Neuron (in vitro differentiated cells): Measurements from ENCODE around the gene POLE.

Experiments
- H2AFZ ChIP-seq: one replicate; pipeline ENCODE4 v1.6.1; 2013; ENCODE audit warnings: low read depth, mild to moderate bottlenecking, inconsistent platforms, low read length, moderate library complexity
- H3K27me3 ChIP-seq: one replicate; pipeline ENCODE4 v1.6.1; 2013; ENCODE audit warnings: low read length; ENCODE audit not compliant: insufficient read depth
- H3K36me3 ChIP-seq: one replicate; pipeline ENCODE4 v1.6.1; 2013; ENCODE audit warnings: low read length; ENCODE audit not compliant: insufficient read depth
- H3K4me1 ChIP-seq: one replicate; pipeline ENCODE4 v1.6.1; 2013; ENCODE audit warnings: low read length; ENCODE audit not compliant: insufficient read depth
- H3K4me3 ChIP-seq: 2 replicates; pipeline ENCODE4 v1.5.1; 2013; ENCODE audit warnings: mild to moderate bottlenecking, low read length, moderate library complexity
- H3K9me3 ChIP-seq: one replicate; pipeline ENCODE4 v1.6.1; 2013; ENCODE audit warnings: low read length

POLE gene, protein sequence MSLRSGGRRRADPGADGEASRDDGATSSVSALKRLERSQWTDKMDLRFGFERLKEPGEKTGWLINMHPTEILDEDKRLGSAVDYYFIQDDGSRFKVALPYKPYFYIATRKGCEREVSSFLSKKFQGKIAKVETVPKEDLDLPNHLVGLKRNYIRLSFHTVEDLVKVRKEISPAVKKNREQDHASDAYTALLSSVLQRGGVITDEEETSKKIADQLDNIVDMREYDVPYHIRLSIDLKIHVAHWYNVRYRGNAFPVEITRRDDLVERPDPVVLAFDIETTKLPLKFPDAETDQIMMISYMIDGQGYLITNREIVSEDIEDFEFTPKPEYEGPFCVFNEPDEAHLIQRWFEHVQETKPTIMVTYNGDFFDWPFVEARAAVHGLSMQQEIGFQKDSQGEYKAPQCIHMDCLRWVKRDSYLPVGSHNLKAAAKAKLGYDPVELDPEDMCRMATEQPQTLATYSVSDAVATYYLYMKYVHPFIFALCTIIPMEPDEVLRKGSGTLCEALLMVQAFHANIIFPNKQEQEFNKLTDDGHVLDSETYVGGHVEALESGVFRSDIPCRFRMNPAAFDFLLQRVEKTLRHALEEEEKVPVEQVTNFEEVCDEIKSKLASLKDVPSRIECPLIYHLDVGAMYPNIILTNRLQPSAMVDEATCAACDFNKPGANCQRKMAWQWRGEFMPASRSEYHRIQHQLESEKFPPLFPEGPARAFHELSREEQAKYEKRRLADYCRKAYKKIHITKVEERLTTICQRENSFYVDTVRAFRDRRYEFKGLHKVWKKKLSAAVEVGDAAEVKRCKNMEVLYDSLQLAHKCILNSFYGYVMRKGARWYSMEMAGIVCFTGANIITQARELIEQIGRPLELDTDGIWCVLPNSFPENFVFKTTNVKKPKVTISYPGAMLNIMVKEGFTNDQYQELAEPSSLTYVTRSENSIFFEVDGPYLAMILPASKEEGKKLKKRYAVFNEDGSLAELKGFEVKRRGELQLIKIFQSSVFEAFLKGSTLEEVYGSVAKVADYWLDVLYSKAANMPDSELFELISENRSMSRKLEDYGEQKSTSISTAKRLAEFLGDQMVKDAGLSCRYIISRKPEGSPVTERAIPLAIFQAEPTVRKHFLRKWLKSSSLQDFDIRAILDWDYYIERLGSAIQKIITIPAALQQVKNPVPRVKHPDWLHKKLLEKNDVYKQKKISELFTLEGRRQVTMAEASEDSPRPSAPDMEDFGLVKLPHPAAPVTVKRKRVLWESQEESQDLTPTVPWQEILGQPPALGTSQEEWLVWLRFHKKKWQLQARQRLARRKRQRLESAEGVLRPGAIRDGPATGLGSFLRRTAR (N-terminal part only)

DNA sequence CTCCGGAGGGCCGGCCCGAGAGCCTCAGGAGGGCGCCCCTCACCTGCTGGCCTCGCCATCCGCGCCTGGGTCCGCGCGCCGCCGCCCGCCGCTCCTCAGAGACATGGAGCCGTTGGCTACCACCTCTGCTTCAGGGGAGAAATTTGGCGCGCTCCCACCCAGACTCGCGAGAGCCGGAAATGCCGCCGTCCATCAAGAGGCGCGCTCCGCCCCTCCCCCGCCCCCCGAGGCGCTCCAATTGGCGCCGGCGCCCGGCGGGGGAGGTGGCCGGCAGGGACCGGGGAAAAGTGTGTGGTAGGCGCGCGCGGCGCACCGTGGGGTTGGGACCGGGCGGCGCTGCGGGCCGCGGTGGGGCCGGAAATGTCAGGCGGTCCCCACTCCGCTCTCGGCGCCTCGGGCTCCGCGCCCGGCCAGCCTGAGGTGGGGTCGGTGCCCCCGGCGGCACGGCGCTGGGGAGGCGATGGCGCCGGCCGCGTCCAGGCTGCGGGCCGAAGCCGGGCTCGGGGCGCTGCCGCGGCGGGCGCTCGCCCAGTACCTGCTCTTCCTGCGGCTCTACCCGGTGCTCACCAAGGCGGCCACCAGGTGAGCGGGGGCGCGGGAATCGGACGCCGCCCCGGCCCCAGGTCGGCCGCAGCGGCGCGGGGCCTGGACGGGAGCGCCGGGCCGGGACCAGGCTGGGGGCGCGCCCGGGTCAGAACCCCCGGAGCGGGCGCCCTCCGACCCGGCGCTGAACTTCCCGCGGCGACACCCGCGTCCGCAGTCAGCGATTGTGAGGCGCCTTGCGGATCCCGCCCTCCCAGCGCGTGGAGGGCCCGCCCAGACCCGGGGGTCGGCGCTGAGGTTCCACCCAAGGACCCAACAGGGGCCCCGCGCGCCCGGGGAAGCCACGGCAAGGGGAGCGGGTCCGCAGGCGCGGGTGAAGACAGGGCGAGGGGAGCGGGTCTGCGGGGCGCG, at the start of gene POLE, which contains the start of gene PXMP2:
POLE (minus strand) TSS at position 132 of the 954 bp plus-strand sequence; CDS start at position 105, 27 bp downstream.
PXMP2 (plus strand) TSS at position 377 of the 954 bp plus-strand sequence; CDS start at position 461, 84 bp downstream.
- Histone ChIP-seq H3K27me3 (no peaks in the 10 kb centered on the region), H3K4me3 (peak within 1 kb of the TSS; percentile 88), H3K4me1 (peaks cover 11% of the 10 kb centered on the region), H3K36me3 (peaks cover 16% of the 10 kb centered on the region), H2AFZ (peak within 1 kb of the TSS; percentile 75), H3K9me3 (peaks cover 8% of the 10 kb centered on the region)

DNA sequence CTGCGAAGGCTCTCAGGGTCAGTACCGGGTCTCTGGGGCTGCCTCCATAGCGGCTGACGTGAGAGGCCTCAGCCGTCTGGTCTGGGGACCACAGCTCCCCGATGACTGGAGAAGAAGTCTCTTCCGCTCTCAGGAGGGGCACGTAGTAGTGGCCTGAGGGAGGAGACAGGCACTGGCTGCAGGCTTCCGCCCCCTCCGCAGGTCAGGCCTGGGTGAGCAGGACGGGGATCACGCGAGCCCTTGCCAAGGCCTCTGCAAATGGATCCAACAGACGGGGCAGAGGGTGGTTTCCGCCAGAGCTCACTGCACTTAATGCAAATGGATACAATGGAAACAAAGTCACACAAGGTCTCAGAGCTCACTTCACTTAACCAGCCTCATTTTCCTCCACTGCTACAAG, 49.8 kb upstream of the POLE start:
- Histone ChIP-seq H3K27me3 (no peaks in the 10 kb centered on the region), H3K4me1 (no peaks in the 10 kb centered on the region), H3K36me3 (peaks cover 88% of the 10 kb centered on the region), H3K4me3 (no peak overlapping the region), H2AFZ (no peak overlapping the region), H3K9me3 (no peaks in the 10 kb centered on the region)

DNA sequence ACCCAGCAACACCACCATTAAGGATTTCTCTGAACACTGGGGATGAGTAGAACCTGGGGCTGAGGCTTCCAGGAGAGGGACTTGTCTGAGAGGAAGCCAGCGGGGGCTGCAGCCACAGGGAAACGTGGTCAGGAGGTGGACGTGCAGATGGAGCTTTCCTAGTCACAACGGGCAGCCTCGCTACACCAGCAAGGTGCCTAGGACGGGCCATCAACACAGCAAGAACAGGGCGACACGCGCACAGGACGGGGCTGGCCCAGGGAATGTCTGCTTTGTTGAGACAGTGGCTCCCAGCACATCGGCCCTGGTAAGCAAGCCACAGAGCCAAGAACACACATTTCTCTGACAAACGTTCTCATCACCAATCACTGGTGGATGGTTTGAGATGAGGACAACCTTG, 49.2 kb upstream of the POLE start:
- peaks cover 88% of the 10 kb centered on the region for H3K36me3 ChIP-seq
- no peak overlapping the region for H3K4me3 ChIP-seq
- no peak overlapping the region for H2AFZ ChIP-seq
- H3K27me3 ChIP-seq: no peaks in the 10 kb centered on the region
- no peaks in the 10 kb centered on the region for H3K4me1 ChIP-seq
- peaks cover 3% of the 10 kb centered on the region for H3K9me3 ChIP-seq

DNA sequence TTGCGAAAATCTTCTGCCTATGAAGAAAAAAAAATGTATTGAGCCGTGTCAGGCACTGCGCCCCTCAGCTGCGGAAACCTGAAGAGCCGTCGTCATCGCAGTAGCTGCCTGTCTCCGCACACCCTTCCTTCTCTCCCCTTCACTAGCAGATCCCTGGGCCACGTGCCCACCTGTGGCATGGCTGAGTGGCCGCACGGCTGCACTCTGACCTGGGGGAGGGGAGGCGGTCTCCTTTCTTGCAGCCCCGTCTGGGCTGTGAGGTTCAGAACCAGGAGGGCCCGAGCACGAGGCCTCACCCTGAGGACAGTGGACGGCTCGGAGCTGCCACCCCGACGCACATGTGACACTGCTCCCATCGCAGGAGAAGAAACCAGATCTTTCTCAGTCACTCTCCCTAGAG, 48.4 kb upstream of the POLE start:
- H2AFZ ChIP-seq: no peak overlapping the region
- no peaks in the 10 kb centered on the region for H3K27me3 ChIP-seq
- no peaks in the 10 kb centered on the region for H3K4me1 ChIP-seq
- H3K36me3 ChIP-seq: peaks cover 88% of the 10 kb centered on the region
- H3K9me3 ChIP-seq: peaks cover 3% of the 10 kb centered on the region
- H3K4me3 ChIP-seq: no peak overlapping the region

DNA sequence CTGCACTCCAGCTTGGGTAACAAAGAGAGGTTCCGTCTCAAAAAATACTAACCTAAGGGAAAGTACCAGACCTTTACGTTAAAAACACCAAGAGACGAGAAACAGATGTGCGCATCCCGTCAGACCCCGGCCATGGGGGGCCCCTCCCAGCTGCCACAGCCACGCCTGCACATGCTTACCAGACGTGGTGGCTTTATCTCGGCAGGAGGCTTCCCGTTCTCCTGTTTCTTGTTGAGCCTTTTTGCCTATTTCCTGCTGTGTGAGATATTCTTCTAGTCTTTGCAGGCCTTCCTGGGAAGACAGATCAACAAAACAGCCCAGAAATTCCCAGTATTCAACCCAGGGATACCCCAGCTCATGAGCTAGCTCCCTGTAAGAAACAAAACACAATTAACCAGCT, 47.1 kb upstream of the POLE start:
- Histone ChIP-seq H3K36me3 (peaks cover 85% of the 10 kb centered on the region), H3K4me3 (no peak overlapping the region), H3K9me3 (peaks cover 4% of the 10 kb centered on the region), H3K27me3 (no peaks in the 10 kb centered on the region), H3K4me1 (no peaks in the 10 kb centered on the region), H2AFZ (no peak overlapping the region)

DNA sequence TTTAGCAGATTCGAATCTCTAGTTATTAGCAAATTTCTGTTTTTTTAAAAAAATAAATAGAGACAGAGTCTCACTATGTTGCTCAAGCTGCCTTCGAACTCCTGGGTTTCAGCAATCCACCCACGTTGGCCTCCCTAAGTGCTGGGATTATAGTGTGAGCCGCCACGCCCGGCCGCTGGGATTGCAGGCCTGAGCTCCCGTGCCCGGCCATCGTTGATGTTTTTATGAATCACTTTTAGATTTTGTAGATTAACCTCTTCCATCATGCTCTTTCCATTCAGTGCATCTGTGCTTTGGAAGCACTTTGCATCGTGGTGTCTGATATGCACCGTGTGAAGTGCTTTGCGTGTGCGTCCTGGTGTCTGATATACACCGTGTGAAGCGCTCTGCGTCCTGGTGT, 44.4 kb upstream of the POLE start:
- H3K36me3 ChIP-seq: peaks cover 85% of the 10 kb centered on the region
- no peak overlapping the region for H2AFZ ChIP-seq
- H3K4me3 ChIP-seq: no peak overlapping the region
- H3K27me3 ChIP-seq: no peaks in the 10 kb centered on the region
- no peaks in the 10 kb centered on the region for H3K4me1 ChIP-seq
- peaks cover 4% of the 10 kb centered on the region for H3K9me3 ChIP-seq

DNA sequence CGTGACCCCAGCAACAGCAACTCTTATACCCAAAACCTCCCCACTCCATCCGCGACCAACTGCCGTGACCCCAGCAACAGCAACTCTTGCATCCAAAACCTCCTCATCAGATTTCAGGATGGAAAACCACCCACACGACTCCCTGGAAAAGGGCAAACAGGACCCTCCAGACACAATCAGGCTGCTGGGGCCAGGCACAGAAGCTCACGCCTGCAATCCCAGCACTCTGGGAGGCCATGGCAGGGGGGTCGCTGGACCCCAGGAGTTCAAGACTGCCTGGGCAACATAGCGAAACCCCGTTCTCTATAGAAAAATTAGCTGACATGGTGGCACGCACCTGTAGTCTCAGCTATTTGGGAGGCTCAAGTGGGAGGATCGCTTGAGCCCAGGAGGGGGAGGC, 43.2 kb upstream of the POLE start:
- Histone ChIP-seq H3K4me3 (no peak overlapping the region), H3K36me3 (peaks cover 87% of the 10 kb centered on the region), H3K27me3 (no peaks in the 10 kb centered on the region), H2AFZ (no peak overlapping the region), H3K9me3 (peaks cover 4% of the 10 kb centered on the region), H3K4me1 (no peaks in the 10 kb centered on the region)

DNA sequence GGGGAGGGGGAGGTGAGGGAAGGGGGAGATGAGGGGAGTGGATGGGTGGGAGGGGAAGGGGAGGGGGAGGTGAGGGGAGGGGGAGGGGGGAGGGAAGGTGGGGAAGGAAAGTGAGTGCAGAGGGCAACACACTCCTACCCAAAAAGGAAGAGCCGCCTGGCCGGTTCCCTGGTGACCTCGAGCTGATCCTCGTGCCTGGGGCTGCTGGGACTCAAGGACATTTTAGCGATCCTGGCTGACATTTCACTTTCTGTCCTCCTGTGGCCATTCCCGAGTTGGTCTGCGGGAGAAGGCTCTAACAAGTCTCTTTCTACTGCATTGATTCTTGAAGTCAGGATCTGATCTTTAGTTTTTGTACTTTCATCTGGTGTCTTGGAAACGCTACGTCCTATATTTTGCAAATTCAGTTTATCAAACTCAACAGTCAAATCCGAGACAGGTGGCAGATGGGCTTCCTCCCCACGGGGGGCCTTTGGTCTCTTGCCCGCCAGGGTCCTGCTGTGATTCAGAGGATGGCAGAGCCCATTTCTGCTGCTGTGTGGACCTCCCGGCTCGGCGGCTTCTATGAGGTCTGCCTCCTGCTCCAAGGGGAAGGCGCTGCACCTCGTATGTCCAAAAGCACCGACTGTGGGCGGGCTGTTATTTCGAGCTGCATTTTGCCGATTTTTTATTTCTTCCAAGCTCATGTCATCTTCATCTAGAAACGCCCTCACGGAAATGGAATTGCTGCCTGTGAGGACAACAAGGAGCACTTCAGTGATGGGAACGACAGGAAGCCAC, 42.6 kb upstream of the POLE start:
- Histone ChIP-seq H3K36me3 (peaks cover 87% of the 10 kb centered on the region), H3K4me3 (no peak overlapping the region), H2AFZ (no peak overlapping the region), H3K4me1 (no peaks in the 10 kb centered on the region), H3K27me3 (no peaks in the 10 kb centered on the region), H3K9me3 (peaks cover 4% of the 10 kb centered on the region)

DNA sequence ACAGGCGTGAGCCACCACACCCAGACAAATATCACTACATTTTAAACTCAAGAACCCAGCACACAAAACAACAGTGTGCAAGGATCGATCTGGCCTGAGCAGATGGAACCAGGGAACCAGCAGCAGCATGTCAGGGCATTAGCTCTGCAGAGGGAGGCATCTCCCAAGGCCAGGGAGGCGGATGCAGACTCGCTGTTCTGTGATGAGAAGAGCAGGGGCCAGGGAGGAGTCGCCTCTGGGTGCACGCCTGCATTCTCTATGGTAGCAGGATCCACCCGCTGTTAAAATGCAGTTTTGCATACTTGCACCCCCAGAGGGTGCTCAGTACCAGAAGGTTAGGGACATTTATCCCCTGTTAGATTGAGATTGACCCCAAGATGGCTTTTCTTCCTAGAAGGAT, 41.4 kb upstream of the POLE start:
- Histone ChIP-seq H2AFZ (no peak overlapping the region), H3K9me3 (peaks cover 4% of the 10 kb centered on the region), H3K4me3 (no peak overlapping the region), H3K4me1 (no peaks in the 10 kb centered on the region), H3K27me3 (no peaks in the 10 kb centered on the region), H3K36me3 (peaks cover 88% of the 10 kb centered on the region)

DNA sequence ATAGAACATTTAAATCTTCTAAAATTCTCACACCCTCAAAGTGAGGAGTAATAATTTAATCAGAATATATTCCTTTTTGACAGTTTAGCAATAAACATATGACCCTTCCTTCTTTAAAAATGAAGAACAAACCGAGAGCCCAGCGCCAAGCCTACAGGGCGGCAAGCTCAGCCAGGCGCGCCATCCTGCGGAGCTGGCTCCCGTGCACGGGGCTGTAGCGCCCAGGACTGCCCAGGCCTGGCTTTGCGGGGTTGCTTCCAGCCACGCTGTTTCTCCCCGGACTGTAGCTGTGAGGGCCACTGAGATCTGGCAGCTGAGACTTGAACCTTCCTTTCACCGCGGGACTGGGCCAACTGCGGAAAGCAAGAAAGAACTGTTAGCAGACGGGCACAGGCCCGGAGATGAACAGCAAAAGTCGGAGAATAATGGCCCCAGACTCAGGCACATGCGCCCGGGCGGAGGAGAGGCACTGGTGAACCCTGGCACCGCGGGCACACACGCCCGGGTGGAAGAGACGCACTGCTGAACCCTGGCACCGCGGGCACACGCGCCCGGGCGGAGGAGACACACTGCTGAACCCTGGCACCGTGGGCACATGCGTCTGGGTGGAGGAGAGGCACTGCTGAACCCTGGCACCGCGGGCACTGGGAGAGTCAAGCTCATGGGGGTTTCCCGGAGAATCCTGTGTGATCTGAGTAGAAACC, 40.1 kb upstream of the POLE start:
- Histone ChIP-seq H3K4me3 (no peak overlapping the region), H3K9me3 (peaks cover 4% of the 10 kb centered on the region), H3K27me3 (no peaks in the 10 kb centered on the region), H3K36me3 (peaks cover 88% of the 10 kb centered on the region), H3K4me1 (no peaks in the 10 kb centered on the region), H2AFZ (no peak overlapping the region)

DNA sequence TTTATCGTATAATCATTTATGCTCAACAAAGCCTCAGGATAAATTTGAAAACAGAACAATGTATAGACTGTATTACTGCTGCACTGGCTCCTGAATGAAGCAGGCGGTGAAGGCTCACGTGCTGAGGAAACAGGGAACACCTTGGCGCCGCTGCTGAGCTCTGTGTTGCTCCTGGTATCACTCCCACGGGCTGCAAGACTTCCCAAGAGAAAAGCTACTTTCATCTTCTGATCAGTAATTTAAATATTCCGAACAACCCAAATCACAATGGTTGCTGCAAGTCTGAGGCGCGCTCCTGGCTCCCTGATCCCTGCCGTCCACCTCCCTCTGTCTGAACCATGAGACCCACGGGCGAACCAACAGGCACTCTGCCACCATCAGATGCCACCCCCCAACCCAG, 39.2 kb upstream of the POLE start:
- Histone ChIP-seq H2AFZ (no peak overlapping the region), H3K4me1 (no peaks in the 10 kb centered on the region), H3K27me3 (no peaks in the 10 kb centered on the region), H3K4me3 (no peak overlapping the region), H3K36me3 (peaks cover 83% of the 10 kb centered on the region), H3K9me3 (peaks cover 1% of the 10 kb centered on the region)
